GM18520 (cell line): ENCODE measurements around the gene C1orf74.

ENCODE experiments used
- ATAC-seq: cut with Tn5 transposase; IDR thresholded peaks from one replicate; pipeline ENCODE4 v1.9.1; 2021; ENCODE audit not compliant: unreplicated experiment

The C1orf74 gene

DNA sequence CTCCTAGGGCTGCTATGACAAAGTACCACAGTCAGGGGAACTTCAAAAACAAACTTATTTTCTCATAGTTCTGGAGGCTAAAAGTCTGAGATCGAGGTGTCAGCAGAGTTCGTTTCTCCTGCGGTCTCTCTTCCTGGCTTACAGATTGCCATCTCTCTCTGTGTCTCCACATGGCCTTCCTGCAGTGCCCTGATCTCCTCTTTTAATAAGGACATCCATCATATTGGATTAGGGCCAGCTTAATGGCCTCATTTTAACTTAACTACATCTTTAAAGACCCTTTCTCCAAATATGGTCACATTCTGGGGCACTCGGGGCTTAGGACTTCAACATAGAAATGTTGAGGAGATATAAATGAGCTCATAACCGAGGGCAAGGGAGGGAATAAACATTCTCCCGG is 12.2 kb downstream of the C1orf74 start:
- ATAC-seq: no peak

DNA sequence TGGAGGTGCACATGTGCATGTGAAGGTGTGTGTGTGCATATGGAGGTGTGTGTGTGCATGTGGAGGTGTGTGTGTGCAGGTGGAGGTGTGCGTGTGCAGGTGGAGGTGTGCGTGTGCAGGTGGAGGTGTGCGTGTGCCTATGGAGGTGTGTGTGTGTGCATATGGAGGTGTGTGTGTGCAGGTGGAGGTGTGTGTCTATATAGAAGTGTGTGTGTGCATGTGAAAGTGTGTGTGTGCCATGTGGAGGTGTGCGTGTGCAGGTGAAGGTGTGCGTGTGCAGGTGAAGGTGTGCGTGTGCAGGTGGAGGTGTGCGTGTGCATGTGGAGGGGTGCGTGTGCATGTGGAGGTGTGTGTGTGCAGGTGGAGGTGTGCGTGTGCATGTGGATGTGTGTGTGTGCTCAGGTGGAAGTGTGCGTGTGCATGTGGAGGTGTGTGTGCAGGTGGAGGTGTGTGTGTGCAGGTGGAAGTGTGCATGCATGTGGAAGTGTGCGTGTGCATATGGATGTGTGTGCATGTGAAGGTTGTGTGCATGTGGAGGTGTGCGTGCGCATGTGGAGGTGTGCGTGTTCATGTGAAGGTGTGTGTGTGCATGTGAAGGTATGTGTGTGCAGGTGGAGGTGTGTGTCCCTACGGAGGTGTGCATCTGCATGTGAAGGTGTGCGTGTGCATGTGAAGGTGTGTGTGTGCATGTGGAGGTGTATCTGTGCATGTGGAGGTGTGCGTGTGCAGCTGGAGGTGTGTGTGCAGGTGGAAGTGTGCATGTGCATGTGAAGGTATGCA is 13.5 kb downstream of the C1orf74 start:
- no peak for ATAC-seq

DNA sequence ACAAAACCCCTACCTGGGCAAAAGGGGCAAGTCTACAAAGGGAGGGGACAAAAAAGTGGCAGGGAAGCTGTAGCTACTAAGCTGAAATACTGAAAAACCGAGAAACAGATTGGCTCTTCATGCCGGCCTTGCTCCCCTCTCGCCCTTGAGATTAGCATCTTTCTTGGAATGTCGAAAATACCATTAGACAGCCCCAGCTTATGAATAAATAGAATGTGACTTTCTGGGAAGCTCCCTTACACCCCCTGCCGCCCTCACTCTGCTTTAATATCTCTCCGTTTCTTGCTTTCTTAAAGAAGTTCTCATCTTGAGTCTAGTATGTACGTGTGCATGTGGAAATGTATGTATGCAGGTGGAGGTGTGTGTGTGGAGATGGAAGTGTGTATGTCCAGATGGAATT is 14.4 kb downstream of the C1orf74 start:
- ATAC-seq: no peak

DNA sequence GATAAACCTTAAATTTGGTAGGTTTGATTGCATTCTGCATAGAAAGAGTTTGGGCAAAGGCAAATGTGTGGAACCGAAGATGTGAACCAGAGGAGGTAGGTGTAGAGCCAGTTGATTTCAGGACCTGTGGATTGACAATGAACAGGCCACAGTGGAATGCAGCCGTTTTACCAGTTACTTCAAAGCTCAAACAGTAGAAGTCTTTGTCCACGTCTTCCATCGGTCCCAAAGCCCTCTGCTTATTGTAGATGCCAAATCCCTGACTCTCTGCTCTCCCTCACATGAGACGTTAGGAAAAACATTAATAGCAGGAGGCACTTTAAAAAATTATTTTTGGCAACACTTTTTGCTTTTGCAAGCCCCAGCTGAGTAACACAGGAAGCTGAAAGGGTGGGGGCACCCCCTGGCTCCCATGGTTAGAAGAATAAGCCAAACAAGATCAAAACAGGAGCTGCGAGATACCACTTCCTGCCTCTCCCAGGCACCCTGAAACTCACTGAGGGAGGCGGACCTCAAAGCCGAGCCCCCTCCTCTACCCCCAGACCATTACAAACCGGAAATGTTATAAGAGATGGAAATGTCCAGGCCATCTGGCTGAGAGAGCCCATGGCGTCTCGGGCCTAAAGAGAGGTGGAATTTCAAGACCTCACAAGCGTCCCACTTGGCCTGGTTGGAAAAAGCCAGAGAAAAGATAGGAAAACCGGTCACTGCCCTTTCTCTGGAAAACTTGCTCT is 15.0 kb downstream of the C1orf74 start:
- peak; percentile 56 for ATAC-seq

DNA sequence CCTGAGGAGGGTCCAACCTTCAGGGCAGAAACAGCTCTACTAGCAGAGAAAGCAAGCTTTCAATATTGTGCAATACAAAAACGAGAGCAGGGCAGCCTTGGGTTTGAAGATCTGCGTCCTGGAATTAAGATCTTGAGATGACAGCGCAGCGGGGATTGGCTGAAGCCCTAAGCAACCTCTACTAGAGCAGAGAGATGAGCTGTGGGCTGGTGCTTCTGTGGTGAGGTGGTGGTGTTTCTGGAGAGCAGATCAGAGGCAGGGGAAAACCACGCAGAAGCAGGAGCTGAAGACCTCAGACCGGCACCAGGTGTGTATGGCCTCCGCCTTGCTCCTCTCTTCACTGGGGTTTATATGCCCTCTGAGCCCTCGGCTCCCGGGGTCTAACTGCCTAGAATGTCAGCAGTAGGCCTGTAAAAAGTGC is 16.0 kb downstream of the C1orf74 start:
- ATAC-seq: peak; percentile 69

DNA sequence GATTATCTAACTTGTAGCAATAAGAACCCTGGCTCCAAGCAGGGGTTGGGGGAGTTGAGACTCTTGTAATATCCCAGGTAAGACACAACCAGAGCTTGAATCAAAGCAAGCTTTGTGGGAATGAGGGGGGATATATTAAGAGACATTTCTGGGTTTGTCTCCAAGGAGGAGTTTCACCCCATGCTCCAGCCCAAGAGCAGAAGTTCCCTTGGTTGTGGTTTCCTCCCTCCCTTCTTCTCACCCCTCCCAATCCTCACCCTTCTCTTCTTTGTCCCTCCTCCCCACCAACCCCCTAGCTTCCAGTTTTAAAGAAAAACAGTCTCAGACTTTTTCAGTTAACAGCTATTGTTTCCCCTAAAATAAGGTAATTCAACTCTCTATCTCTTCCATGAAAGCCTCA is 16.7 kb downstream of the C1orf74 start:
- ATAC-seq: no peak

DNA sequence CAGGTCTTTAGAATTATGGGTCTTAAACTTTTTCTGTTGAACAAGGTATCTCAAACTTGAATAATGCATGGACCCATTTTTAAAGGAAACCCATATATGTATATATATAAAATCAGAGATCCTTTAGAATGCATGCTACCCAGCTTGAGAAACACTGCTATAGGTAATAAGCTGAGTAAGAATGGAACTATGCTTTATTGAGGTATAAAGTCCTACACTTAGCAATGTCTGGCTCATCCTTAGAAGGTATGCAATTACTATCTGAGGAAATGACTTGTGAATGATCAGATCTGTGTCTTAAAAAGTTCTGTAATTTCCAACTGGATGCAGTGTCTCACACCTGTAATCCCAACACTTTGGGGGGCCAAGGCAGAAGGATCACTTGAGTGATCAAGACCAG is 17.3 kb downstream of the C1orf74 start:
- no peak for ATAC-seq

DNA sequence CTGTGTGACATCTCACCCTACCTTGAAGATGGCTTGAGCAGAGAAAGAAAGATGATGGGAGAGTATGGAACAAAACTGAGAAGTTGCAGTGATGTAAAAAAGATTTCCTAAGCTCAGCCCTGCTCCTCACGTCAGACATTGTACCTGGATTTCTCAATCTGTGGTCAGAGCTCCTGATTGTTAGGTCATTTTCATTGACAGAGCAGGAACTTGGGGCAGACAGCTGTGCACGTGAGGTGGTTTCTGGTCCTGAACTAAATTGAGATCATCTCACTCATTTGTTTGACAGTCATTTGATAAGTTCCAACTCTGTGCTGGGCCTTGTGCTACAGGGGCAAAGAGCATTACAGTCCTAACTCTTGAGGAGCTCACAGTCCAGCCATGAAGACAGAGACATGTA is 18.3 kb downstream of the C1orf74 start:
- ATAC-seq: no peak

DNA sequence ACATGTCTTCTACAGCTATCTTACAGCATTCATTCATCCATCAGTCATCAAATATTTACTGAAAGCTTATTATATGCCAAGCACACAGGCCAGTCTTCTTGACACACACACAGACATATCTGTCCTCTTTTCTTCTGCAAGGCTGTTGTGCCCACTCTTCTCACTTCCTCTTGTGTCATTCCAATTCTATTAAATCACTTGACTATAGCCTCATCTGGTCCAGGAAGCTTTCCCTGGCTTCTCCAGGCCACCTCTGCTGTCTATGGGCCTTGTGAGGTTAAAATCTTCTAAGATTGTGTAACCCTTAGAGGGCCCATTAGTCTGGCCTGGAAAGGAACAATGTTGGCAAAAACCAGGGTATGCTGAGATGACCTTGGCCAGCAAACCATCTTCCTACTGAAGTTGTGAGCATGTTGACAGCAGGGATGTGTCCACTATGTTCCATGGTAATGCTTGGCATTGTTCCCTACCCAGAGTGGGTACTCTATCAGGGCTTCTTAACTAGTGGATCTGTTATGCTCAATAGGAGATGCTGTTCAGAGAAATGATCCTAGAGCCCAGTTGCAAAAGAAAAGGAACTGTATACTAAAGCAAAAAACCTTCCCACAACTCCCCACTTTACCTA is 23.2 kb downstream of the C1orf74 start:
- ATAC-seq: no peak

DNA sequence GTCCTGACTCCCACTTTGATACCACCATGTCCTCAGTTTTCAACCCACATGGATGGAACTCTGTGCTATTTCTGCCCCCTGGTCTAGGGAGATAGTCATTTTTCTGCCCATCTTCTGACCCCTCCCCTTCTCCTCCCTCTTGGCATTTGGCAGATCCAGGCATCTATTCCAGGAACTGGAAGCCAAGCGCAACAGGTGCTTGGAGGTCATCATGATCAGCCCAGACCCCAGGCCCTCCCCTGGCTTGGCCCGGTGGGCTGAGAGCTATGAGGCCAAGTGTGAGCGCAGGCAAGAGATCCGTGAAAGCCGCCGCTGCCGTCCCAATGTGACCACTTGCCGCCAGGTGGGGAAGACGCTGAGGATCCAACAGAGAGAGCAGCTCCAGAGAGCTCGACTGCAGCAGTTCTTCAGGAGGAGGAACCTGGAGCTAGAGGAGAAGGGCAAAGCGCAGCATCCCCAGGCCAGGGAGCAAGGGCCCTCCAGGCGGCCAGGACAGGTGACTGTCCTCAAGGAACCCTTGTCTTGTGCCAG is 24.5 kb downstream of the C1orf74 start:
- no peak for ATAC-seq

DNA sequence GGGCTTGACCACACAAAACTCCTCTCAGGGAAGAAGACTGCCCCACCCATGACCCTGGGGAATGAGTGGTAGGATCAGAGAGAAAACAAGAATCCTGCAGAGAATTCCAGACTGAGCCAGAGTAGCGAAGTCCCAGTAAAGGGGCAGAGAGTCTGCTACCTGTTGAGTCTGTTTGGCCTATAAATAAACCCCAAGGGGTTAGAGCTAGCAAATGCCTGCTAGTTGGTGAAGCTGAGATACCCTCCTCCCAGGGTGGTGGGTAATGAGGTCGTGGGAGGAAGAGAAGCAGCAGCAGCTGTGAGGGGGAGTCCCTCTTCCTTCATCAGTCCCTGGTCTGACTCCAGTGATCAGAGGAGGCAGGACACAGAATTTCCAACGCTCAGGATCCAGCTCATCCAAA is 26.0 kb downstream of the C1orf74 start:
- ATAC-seq: no peak

DNA sequence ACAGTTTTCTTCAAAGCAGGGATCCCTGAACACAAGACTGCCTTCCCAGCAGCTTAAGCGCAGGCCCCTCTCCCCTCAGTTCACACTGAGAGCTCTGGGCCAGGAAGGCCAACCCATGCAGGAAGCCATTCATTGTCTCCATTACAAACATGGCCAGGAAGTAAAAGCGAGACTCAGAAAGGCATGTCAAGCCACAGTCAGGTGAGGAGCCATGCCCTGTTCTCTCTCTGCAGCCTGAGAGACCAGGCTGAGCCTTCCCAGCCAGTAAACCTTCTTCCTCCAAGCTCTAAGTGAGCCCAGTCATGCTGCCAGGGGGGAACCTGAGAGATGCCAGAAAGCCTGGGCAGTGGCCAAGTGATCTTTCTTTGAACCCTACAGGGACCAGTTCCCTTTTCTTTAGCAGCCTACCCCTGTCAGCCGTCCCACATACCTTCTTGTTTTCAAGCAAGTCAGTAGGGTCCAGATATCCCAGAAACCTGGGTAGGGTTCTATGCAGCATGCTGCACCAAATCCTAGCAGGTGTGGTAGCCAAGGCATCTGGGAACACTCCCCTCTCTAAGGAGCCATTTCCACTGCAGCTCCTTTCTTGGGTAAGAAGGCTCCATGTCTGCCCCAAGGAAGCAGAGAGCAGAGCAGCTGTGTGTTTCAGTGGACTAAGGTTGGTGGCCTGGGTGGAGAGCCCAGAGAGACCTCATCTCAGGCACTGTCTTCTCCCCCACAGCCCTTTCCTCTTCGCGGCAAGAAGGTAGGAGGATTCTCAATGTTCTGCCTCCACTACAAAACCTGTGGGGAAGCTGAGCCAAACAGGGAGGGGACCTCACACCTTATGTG is 27.5 kb downstream of the C1orf74 start:
- no peak for ATAC-seq

DNA sequence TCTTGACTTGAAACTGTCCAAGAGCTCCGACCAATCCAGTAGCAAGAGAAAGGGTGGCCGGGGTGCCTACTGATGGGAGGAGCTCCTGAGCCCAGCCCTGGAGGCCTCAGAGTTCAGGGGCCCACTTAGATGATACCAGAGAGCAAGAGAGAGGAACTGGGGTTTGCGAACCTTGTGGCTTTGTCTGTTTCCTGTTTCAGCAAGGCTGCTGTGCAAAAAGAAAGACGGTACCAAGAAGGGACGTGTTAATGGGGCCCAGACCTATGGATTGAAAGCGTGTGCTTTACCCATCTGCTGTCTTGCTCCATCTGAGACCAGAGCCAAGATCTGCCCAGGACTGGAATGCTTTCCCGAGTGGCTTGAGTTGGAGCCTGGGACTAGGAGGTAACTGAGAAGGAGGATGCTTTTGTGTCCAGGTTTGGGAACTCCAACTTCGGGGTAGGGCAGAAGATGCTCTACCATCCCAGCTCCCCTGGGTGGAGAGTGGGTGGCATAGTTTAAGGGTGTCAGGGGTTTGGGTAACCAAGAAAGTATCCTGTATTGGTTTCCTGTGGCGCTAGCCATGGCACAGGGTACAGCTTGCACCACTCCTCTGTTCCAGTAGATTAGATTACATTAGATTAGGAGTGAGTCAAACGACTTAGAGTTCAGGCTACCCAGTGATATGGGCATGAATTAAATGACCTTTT is 28.3 kb downstream of the C1orf74 start, which contains the start of gene TRAF3IP3:
TRAF3IP3 (plus strand) TSS at position 128 of the 689 bp plus-strand sequence. CDS start 3,987 bp downstream, outside the sequence.
- ATAC-seq: peak; percentile 67

DNA sequence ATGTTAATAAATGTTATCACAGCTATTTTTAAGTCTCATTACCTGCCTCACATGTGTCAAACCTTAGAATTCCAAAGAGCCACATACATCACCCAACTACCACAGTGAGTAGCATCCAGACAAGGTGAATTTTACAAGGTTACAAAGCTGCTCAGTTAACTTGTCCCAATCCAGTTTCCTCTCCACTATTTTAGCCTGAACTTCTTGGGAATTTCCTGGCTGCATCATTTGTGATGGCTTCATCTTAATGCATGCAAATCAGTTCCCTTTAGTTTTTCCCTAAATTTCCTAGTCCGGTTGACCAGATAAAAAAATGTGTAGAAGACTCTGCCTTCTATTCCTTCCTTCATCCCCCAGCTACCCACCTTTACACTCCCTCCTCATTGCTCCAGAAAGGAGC is 29.1 kb downstream of the C1orf74 start:
- ATAC-seq: no peak

DNA sequence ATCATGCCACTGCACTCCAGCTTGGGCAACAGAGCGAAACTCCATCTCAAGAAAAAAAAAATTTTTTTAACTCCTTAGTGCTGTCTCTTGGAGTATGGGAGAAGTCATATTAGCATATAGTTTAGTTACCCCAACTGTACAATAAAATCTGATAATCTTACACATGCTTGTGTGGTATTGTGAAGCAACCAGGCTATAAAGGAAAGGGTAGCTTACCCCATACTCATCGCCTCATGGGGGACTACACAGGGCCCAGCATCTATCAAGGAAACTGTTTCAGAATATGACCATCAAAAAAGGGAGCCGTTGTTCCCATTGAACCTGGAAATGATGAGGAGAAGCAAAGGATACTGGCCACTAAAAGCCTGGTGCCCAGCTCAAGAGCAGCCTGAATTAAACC is 31.5 kb downstream of the C1orf74 start:
- ATAC-seq: no peak

DNA sequence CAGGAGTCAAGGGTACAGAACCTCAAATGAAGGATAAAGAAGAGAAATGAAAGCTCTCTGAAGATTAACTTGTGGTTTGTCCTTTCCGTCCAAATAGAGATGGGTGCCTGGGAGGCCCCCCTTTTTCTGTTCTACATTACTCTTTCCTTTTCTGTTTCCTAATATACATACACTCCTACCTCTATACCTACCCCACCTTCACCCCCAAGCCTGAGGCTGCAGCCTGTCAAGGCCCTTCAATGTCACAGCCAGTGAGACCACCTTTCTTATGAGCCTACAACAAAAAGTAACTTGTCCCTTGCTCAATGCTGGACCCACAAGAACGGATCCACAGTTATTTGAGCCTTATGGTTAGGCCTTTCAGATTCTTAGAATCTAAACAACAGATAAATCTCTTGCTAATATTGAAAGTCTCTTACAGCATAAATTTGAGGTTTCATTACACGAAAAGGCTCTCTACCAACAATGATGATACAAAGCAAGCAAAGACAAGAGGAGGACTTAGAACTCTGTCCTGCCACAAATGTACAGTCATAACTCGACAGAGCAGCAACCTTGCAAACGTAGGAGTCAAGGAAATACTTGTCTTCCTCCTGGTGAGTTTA is 32.6 kb downstream of the C1orf74 start:
- peak; percentile 28 for ATAC-seq

DNA sequence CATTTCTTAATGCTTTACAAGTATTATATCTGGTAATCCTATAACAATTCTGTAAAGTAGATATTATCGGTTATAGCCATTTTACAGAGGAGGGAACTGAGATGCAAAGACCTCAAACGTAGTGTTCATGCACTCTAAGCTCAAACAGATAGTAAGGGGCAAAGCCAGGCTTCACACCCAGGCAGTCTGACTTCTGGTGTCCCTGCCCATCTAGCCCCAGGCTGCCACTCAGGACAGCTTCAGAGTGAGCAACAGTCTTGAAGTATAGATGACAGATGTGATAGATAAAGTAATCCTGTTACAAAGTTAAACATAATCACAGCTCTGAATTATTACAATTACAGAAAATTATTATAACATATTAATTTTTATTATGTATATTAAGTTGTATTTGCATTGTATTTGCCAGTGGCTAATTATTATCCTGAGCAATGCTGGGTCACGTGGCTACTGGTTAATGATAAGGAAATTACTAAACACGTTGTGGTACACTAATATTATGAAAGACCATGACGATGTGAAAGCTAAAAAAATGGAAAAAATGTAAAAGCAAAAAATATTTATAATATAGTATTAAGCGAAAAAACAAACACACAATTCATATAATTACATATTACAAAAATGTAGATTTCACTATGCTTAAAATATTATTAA is 34.6 kb downstream of the C1orf74 start:
- no peak for ATAC-seq

DNA sequence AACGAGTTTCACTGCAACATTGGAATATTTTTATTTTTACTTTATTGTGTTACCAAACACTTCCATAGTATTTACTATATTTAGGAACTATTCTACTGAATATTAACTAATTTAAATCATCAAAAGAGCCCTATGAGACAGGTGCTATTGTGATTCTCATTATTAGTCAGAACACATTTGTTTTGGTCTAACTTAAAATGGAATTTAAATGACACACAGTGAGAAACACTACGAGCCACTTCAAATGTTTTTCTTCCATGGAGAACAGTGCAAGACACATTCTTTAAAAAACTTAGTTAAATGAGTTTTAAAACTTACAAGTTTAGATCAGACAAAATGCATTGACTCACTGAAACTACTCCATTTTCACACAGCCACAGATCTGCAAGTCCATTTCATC is 35.2 kb downstream of the C1orf74 start:
- no peak for ATAC-seq

DNA sequence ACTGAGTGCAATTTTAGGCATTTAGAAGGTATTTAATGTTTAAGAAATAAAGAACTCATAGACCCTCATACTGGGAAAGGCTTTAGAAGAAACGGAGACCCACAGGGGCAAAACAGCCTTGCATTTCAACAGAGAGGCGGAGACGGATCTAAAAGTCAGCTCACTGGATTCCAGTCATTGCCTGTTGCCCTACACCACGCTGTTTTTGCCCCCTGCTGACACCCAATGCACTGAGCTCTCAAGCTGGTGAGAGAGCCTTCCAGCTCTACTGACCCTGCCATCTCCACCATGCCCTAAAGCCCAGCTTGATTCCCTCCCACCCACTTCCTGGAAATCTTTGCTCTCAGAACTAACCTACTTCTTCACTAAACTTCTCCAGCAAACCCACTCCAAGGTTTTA is 35.7 kb downstream of the C1orf74 start:
- no peak for ATAC-seq
